ENCODE measurements around the gene CSDE1. TPM values are rescaled to one million over a fixed set of nuclear protein-coding genes. Genes with fewer than 3 reads are reported as not detected.
A peak's percentile ranks its signal among the peaks of the same experiment; 100 is the strongest.
"Not testable (repeated sequence)": the region's sequence is repeated elsewhere in the genome, so short reads cannot be mapped to it uniquely, and the experiment has no call there.

CSDE1 gene
- total RNA-seq, 1 experiment from 2014 or later: 362 TPM

GRCh38 chr1:114782476-114782875, 24.7 kb upstream of the CSDE1 start:
- no peak for DNase-seq
- BruUV-seq (replicated peaks): no TSS peak
- no peaks in the 10 kb centered on the region for H3K4me1 Mint-ChIP-seq (ENCODE audit: low read depth, unreplicated experiment)
- intact Hi-C loops (cut with micrococcal nuclease; ENCODE audit: unreplicated experiment): no loop called here
- H3K27ac Mint-ChIP-seq (ENCODE audit: unreplicated experiment): no peak overlapping the region
- TF ChIP-seq, protein P1, sequence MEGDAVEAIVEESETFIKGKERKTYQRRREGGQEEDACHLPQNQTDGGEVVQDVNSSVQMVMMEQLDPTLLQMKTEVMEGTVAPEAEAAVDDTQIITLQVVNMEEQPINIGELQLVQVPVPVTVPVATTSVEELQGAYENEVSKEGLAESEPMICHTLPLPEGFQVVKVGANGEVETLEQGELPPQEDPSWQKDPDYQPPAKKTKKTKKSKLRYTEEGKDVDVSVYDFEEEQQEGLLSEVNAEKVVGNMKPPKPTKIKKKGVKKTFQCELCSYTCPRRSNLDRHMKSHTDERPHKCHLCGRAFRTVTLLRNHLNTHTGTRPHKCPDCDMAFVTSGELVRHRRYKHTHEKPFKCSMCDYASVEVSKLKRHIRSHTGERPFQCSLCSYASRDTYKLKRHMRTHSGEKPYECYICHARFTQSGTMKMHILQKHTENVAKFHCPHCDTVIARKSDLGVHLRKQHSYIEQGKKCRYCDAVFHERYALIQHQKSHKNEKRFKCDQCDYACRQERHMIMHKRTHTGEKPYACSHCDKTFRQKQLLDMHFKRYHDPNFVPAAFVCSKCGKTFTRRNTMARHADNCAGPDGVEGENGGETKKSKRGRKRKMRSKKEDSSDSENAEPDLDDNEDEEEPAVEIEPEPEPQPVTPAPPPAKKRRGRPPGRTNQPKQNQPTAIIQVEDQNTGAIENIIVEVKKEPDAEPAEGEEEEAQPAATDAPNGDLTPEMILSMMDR (IDR thresholded peaks at IDR 0.05; ENCODE audit: unreplicated experiment): no peak
- CTCF ChIA-PET: no interaction called here
- peaks cover 9% of the 10 kb centered on the region for H3K9me3 Mint-ChIP-seq (ENCODE audit: low read depth, unreplicated experiment)
- no peak overlapping the region for H3K4me3 Mint-ChIP-seq (ENCODE audit: low read depth, unreplicated experiment)
- H3K36me3 Mint-ChIP-seq (ENCODE audit: insufficient read depth, unreplicated experiment): peaks cover 9% of the 10 kb centered on the region
- H3K27me3 Mint-ChIP-seq (ENCODE audit: unreplicated experiment): peaks cover 17% of the 10 kb centered on the region

- DNase-seq: peak; percentile 83
- H3K27ac Mint-ChIP-seq (ENCODE audit: unreplicated experiment): peak within 1 kb of the TSS; percentile 99
- H3K4me3 Mint-ChIP-seq (ENCODE audit: low read depth, unreplicated experiment): peak within 1 kb of the TSS; percentile 100
- CTCF ChIA-PET: no interaction called here
- no peaks in the 10 kb centered on the region for H3K27me3 Mint-ChIP-seq (ENCODE audit: unreplicated experiment)
- intact Hi-C loops (cut with micrococcal nuclease; ENCODE audit: unreplicated experiment): no loop called here
- no TSS peak for BruUV-seq (replicated peaks)
- TF ChIP-seq, protein P1 (IDR thresholded peaks at IDR 0.05; ENCODE audit: unreplicated experiment): no peak
- H3K4me1 Mint-ChIP-seq (ENCODE audit: low read depth, unreplicated experiment): no peaks in the 10 kb centered on the region
- H3K36me3 Mint-ChIP-seq (ENCODE audit: insufficient read depth, unreplicated experiment): peaks cover 9% of the 10 kb centered on the region
- H3K9me3 Mint-ChIP-seq (ENCODE audit: low read depth, unreplicated experiment): no peaks in the 10 kb centered on the region
Measured at GRCh38 chr1:114780344-114781226, 22.8 kb upstream of the CSDE1 start, which contains the start of gene SIKE1. Gene SIKE1 (minus strand): TSS chr1:114780685. CDS start chr1:114780607, 78 bp downstream.

DNA sequence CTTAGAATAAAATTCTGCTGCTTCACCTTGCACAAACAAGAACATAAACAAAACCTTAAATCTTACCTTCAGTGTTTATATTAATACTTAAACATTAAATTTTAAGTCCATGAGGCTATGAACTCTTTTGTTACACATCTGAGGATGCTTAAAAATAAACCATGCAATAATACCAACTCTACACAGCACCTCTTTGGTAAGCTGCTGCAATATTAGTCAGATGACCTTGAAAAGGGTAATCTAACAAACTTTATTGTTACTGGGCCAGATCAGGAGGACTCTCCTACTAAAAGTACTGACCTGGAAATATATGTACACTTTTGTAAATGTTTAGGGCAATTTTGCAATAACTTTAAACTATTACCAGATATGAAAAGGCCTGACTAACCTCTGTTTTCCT, 21.9 kb upstream of the CSDE1 start:
- Mint-ChIP-seq H3K9me3 (ENCODE audit: low read depth, unreplicated experiment) (no peaks in the 10 kb centered on the region), H3K4me3 (ENCODE audit: low read depth, unreplicated experiment) (peak overlapping the region; percentile 100), H3K36me3 (ENCODE audit: insufficient read depth, unreplicated experiment) (peaks cover 9% of the 10 kb centered on the region), H3K27ac (ENCODE audit: unreplicated experiment) (peak overlapping the region; percentile 99), H3K4me1 (ENCODE audit: low read depth, unreplicated experiment) (no peaks in the 10 kb centered on the region), H3K27me3 (ENCODE audit: unreplicated experiment) (no peaks in the 10 kb centered on the region)
- intact Hi-C loops (cut with micrococcal nuclease; ENCODE audit: unreplicated experiment): no loop called here
- no TSS peak for BruUV-seq (replicated peaks)
- TF ChIP-seq, protein P1 (IDR thresholded peaks at IDR 0.05; ENCODE audit: unreplicated experiment): no peak
- CTCF ChIA-PET: no interaction called here
- DNase-seq: no peak

- not testable (repeated sequence) for H3K4me1 Mint-ChIP-seq (ENCODE audit: low read depth, unreplicated experiment)
Measured at GRCh38 chr1:114776726-114777125, 18.9 kb upstream of the CSDE1 start.

GRCh38 chr1:114771992-114772391, 14.2 kb upstream of the CSDE1 start:
- intact Hi-C loops (cut with micrococcal nuclease; ENCODE audit: unreplicated experiment): no loop called here
- no peak overlapping the region for H3K27ac Mint-ChIP-seq (ENCODE audit: unreplicated experiment)
- BruUV-seq (replicated peaks): no TSS peak
- no peak for DNase-seq
- H3K4me3 Mint-ChIP-seq (ENCODE audit: low read depth, unreplicated experiment): no peak overlapping the region
- no peaks in the 10 kb centered on the region for H3K4me1 Mint-ChIP-seq (ENCODE audit: low read depth, unreplicated experiment)
- no peaks in the 10 kb centered on the region for H3K27me3 Mint-ChIP-seq (ENCODE audit: unreplicated experiment)
- CTCF ChIA-PET: no interaction called here
- H3K9me3 Mint-ChIP-seq (ENCODE audit: low read depth, unreplicated experiment): no peaks in the 10 kb centered on the region
- H3K36me3 Mint-ChIP-seq (ENCODE audit: insufficient read depth, unreplicated experiment): peaks cover 5% of the 10 kb centered on the region
- TF ChIP-seq, protein P1 (IDR thresholded peaks at IDR 0.05; ENCODE audit: unreplicated experiment): no peak

More at GRCh38 chr1:114776726-114777125, 18.9 kb upstream of the CSDE1 start:
- H3K27ac Mint-ChIP-seq (ENCODE audit: unreplicated experiment); intact Hi-C loops (cut with micrococcal nuclease; ENCODE audit: unreplicated experiment); H3K36me3 Mint-ChIP-seq (ENCODE audit: insufficient read depth, unreplicated experiment); H3K9me3 Mint-ChIP-seq (ENCODE audit: low read depth, unreplicated experiment); BruUV-seq (replicated peaks); H3K27me3 Mint-ChIP-seq (ENCODE audit: unreplicated experiment); CTCF ChIA-PET; DNase-seq; H3K4me3 Mint-ChIP-seq (ENCODE audit: low read depth, unreplicated experiment): not testable (repeated sequence)
